Heart left ventricle (tissue), 13 donors: ENCODE measurements around the gene AGRN.

Experiments used
- CTCF ChIP-seq, 12 donors: fragments of 200-600 bp; sonication (generic) in 4 of 12; IDR thresholded peaks; one replicate each; pipeline versions ENCODE4 v1.5.0 to v1.8.0; 2018 to 2022; ENCODE audit warnings: antibody characterized with exemption in 12 of 12, mild to moderate bottlenecking in 5 of 12
- POLR2A ChIP-seq, 2 donors: fragments of 450-650 bp; IDR thresholded peaks; one replicate each; pipeline ENCODE4 v1.6.1; 2017; ENCODE audit warnings: antibody characterized with exemption in 2 of 2, mild to moderate bottlenecking in 2 of 2, moderate library complexity in 2 of 2
- donor health status: ischemic (EF 13 %, LVEDD 7.1; RV severe dilation, severe dysfunction).
- donor health status: DM: no; HTN: yes; CAD: no.
- donor health status: DM: no; HTN: no; CAD: no.
- donor health status: ischemic (EF 25% LVEDD 6.9; RV normal size, moderate dysfunction).
- donor health status: ischemic (EF 25% LVEDD 5.7; RV mildly dilated, moderate dysfunction).
- donor health status: ischemic (EF 35%, LVEDD 5.7; RV mildly dilated, moderate dysfunction).
- donor health status: nonischemic (EF 11% LVEDD 7.7; RV severe dilation, severe dysfunction).
- donor health status: DM: yes; HTN: yes; CAD: no.
- donor health status: PGD.
- donor health status: ischemic (EF 29% LVEDD 5.4; RV normal size, mild dysfunction).
- donor health status: nonischemic (EF 23%, LVEDD 6.1; RV moderate dilation, normal function).

GRCh38 chr1:1021010-1021919, 1.3 kb downstream of the AGRN start:
- TF ChIP-seq CTCF (IDR thresholded peaks at IDR 0.05), result no peak
- no peak for TF ChIP-seq POLR2A (IDR thresholded peaks at IDR 0.05)
